ENCODE data around the gene RUBCNL. TPM values are rescaled to one million over a fixed set of nuclear protein-coding genes. Genes with fewer than 3 reads are reported as not detected.

The RUBCNL gene
- total and polyA plus RNA-seq, 2 donors (not counting 3 experiments of a cell fraction or from before 2014, with no cell fraction given) = not detected

- no peak overlapping the region for H3K9ac ChIP-seq (replicated peaks; ENCODE audit: extremely low read depth, insufficient read depth, low read length)
- H3K79me2 ChIP-seq (ENCODE audit: control insufficient read depth, insufficient read depth, low read length) = no peaks in the 10 kb centered on the region
- intact Hi-C loops (cut with micrococcal nuclease) = no loop called here
- H3K4me2 ChIP-seq (ENCODE audit: insufficient read depth, low read length) = no peak overlapping the region
- no peaks in the 10 kb centered on the region for H4K20me1 ChIP-seq (replicated peaks; ENCODE audit: control insufficient read depth, extremely low read depth, insufficient read depth, low read length)
- H3K9me1 ChIP-seq (replicated peaks; ENCODE audit: control insufficient read depth, extremely low read depth, insufficient read depth, low read length) = no peaks in the 10 kb centered on the region
- no peaks in the 10 kb centered on the region for H3K4me1 ChIP-seq (ENCODE audit: control insufficient read depth, extremely low read depth, insufficient read depth, low read length)
- H3K4me3 ChIP-seq (replicated peaks in 1 of 3; ENCODE audit: insufficient read depth in 1 of 3, low read depth in 1 of 3, low read length in 3 of 3) = no peak overlapping the region
- FAIRE-seq (no peak), DNase-seq (ENCODE audit: low read depth, low spot score) (no peak)
- dilution Hi-C loops (cut with MboI; ENCODE audit: extremely low pct_ligation_motif_present, low sequenced_read_pairs) = no loop called here
- H3K27me3 ChIP-seq (ENCODE audit: control insufficient read depth in 2 of 2, insufficient read depth in 2 of 2, low read length in 2 of 2) = no peaks in the 10 kb centered on the region
- H3K27ac ChIP-seq (ENCODE audit: insufficient read depth, low read depth, low read length) = no peak overlapping the region
- no peak overlapping the region for H2AFZ ChIP-seq (ENCODE audit: low read depth, low read length)
- H3K9me3 ChIP-seq (replicated peaks; ENCODE audit: control insufficient read depth, insufficient read depth, low read length) = no peaks in the 10 kb centered on the region
- no TSS peak for BruUV-seq (replicated peaks)
- CTCF ChIA-PET = no interaction called here
- TF ChIP-seq FOS (IDR thresholded peaks at IDR 0.05; ENCODE audit: borderline replicate concordance, insufficient read depth, low read length) (no peak), GATA2 (IDR thresholded peaks at IDR 0.05; ENCODE audit: insufficient read depth, insufficient read length, low read depth, low read length) (no peak), EZH2 (IDR thresholded peaks at IDR 0.05; ENCODE audit: borderline replicate concordance, low read depth, low read length, severe bottlenecking) (no peak), POLR2A (IDR thresholded peaks at IDR 0.05; ENCODE audit: low read depth, low read length) (no peak), CTCF (IDR thresholded peaks at IDR 0.05; ENCODE audit: extremely low read depth in 1 of 2, insufficient read depth in 1 of 2, low read depth in 1 of 2, low read length in 2 of 2) (no peak), POLR2AphosphoS5 (IDR thresholded peaks at IDR 0.05; ENCODE audit: insufficient read depth, low read depth, low read length) (no peak), MAX (IDR thresholded peaks at IDR 0.05; ENCODE audit: insufficient read depth, insufficient read length) (no peak)
- POLR2A ChIA-PET = no interaction called here
- no peaks in the 10 kb centered on the region for H3K36me3 ChIP-seq (ENCODE audit: control insufficient read depth in 2 of 2, extremely low read depth in 1 of 2, insufficient read depth in 2 of 2, low read length in 2 of 2)
Observed at GRCh38 chr13:46340631-46341111, 46.4 kb downstream of the RUBCNL start.
